ENCODE results near the gene CHRM4.
A peak's percentile ranks its signal among the peaks of the same experiment; 100 is the strongest.

Gene CHRM4

GRCh38 chr11:46367244-46367915, 24.2 kb downstream of the CHRM4 start:
- DNase-seq = no peak

GRCh38 chr11:46366661-46367161, 24.9 kb downstream of the CHRM4 start:
- DNase-seq = no peak

GRCh38 chr11:46366260-46366659, 25.3 kb downstream of the CHRM4 start:
- no peak for DNase-seq

DNA sequence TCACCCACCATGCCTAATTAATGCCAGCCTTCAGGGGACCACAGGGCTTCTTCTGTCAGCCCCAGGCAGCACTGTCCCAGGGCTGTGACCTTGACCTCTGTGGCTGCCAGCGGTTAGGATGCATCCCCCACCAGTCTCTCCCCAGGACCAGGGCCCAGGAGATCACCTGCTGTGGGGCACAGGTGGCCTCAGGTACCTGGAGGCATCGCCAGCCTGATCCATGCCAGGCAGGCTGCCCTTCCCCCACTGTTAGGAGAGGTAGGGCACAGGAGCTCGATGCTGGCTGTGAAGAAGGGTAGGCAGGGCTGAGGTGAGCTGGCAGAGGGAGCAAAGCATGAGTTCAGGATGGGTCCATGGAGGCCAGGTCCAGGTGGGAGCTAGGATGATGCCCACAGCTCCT, 26.8 kb downstream of the CHRM4 start:
- DNase-seq = no peak

DNA sequence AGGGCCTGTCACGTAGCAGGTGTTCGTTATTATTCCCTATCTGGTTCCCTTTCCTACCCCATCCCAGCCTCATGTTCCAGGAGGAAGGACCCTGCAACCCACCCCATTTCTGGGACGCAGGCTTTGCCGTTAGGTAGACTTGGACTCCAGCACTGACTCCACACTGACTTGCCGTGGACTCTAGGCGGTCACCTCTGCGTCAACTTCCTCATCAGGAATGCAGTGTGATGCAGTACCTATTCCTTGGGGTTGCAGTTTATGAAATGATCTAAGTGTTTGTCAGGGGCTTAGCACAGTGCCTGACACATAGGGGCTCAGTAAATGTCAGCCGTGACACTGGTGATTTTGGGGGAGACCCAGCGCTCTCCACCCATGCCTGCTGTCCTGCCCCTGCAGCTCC, 27.5 kb downstream of the CHRM4 start:
- no peak for DNase-seq

DNA sequence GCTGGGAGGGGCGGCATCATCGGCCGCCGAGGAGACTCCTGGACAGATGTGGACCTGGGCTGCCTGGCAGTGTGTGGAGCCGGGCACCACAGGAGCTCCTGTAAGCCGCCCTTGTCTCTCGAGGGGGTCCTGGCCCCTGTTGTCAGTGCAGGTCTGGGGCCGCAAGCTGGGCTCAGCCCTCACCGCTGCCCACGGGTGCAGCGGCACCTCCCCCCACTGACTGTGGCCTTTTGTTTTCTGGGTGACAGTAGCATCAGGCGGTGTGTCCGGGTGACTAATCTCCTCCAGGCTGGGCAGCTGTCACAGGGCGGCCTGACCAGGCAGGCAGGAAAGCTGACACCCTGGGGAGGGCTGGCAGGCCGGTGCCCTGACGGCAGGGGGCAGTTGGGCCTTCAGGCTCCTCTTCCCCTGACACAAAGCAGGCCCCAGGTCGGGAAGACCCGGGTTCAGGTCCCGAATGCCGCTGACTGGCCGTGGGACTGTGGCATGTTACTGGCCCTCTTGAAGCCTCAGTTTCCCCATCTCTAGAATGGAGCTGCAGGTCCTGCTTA, 28.0 kb downstream of the CHRM4 start:
- DNase-seq = no peak

GRCh38 chr11:46363031-46363407, 28.6 kb downstream of the CHRM4 start:
- no peak for DNase-seq

DNA sequence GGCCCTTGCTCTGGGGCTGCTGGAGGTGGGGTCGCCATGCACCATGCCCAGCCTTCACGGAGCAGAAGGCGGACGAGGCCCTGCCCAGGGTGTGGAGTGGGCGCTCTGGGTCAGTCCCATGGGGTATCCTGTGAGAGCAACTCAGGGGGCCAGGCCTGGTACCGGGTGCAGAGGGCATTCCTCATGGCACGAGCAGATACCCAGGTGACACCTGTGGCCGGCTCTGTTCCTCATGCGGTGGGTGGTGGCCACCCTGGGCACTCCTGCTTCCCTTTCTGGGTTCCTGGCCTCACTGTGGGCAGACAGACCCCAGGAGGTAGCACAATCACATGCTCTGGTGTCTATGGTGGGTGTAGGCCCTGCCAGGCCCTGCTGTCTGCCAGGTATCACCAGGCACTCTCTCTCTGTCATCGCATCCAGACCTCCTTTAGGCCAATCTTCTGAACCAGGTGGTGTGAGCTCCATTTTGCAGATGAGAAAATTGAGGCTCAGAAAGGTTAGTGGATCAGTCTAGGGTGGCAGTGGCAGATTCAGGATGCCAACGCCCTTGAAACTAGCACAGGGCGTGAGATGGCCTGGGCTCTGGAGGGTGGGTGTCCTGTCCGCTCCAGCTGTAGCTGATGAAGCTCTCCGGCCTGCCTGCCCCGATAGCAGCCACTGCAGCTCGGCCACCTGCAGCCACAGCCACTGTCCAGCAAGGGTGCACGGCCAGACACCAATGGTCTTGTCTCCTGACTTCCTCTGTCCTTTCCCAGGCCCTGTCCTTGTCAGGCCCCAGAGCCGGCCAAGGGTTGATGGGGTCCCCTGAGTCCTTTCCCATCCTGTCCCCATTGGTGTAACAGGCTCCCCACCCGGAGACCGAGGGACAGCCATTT, 29.2 kb downstream of the CHRM4 start:
- no peak for DNase-seq

- no peak for DNase-seq
Observed at GRCh38 chr11:46361283-46362155, 30.1 kb downstream of the CHRM4 start.

GRCh38 chr11:46360878-46361277, 30.7 kb downstream of the CHRM4 start:
- DNase-seq = no peak

- no peak for DNase-seq
Observed at GRCh38 chr11:46359953-46360352, 31.6 kb downstream of the CHRM4 start.

GRCh38 chr11:46357483-46357936, 34.1 kb downstream of the CHRM4 start:
- DNase-seq = no peak

GRCh38 chr11:46356924-46357482, 34.6 kb downstream of the CHRM4 start:
- DNase-seq = no peak

GRCh38 chr11:46353698-46354097, 37.9 kb downstream of the CHRM4 start:
- DNase-seq = no peak

DNA sequence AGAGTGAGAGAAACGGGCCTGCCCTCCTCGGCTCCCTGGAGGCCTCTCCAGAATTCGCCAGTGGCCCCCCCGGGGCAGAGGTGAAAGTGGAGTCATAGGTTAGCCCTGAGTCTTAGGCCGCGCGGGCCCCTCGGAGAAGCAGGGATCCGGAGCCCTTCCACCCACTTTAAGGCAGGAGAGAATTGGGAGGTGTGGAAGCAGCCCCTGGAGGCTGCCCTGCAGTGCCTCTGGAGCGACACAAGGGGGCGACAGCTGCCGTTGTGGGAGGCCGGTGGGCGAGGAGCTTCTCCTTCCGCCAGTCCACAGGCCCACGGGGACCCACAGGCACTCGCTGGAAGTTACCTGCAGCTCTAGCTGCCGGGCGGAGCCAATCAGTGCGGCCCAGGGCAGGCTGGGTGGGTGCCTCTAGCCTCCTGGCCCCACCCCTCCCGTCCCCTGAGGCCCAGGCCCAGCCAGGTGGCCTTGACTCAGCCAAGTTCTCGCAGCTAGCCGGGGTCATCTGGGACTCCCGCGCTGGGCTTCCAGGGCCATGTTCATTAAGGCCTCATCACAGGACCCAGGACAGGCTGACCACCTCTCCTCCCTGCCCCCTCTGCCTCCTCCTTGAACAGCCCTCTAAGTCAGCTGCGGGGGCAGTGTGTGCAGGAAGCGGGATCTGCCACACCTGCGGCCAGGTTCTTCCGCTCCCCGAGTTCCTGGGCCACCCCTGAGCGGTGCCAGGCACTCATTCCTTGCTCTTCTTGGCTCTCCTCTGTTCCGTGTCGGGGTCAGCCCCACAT, 39.3 kb downstream of the CHRM4 start:
- no peak for DNase-seq

DNA sequence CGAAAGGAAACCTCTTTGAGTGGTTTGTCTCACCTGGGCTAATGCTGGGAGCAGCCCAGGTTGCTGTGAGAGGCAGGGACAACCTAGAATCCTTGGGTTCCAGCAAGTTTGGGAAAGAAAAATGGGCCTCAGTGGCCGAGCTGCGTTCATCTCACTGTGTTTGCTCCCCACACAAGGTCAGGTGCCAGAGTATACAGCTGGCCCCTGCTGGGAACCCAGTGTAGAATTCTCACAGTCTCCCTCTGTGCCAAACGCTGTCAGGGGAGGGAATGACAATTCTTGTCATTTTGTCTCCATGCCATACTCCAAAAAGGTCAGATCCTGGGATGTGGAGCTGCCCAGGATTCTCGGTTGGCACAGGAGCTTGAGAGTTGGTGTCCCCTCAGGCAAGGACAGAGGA, 40.0 kb downstream of the CHRM4 start:
- no peak for DNase-seq

DNA sequence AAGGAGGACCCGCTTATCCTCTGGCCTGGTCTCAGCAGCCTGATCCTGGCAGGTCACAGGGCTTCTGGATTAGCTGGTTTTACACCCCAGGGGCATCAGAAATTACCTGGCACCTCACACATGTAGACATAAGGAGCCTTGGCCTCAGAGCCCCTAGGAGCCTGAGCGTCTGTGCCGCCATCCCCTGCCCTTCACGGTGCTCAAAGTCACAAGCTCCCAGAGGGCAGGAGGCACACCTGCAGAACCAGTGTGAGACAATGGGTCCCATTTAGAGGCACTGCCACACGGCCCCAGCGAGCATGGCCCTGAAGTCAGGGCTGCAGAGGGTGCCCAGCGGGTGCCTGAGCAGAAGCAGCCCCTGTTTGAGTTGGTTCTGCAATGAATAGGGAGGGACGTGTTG, 40.4 kb downstream of the CHRM4 start:
- DNase-seq = no peak

- DNase-seq = no peak
Observed at GRCh38 chr11:46350695-46351094, 40.9 kb downstream of the CHRM4 start.

GRCh38 chr11:46348566-46349401, 42.8 kb downstream of the CHRM4 start:
- DNase-seq = no peak

DNA sequence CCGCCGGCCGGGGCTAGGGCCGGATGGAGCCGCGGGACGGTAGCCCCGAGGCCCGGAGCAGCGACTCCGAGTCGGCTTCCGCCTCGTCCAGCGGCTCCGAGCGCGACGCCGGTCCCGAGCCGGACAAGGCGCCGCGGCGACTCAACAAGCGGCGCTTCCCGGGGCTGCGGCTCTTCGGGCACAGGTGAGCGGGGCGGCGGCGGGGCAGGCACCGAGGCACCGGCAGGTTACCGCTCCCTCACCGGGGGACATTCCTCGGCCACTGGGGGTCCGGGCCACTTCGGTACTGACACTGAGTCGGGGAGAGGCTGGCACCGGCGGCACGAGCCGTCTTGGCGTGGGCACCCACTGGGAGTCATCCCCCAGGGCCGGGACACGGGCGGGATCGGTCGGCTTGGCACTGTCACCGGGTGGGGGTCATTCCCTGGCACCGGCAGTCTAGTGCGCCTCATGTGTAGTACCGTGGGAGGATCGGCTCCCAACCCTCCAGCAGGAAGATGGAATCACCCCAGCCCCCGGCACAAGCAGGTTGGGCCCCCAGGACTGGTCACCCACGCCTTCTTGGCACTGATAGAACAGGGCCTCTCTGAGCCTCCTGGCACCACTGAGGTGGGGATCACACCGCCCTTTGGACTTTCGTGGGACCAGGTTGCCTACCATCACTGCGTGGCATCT, 43.8 kb downstream of the CHRM4 start:
- peak; percentile 8 for DNase-seq
